Cardiac muscle cell (in vitro differentiated cells and primary cell): Measurements from ENCODE around the gene SENP3. TPM values are rescaled to one million over a fixed set of nuclear protein-coding genes. Genes with fewer than 3 reads are reported as not detected.

ENCODE experiments used
- DNase-seq, 2 donors: peaks; one replicate each; pipeline versions ENCODE4 v3.0.0 to v3.0.0-alpha.2; 2010 to 2017; ENCODE audit warnings: low read depth in 1 of 2, low spot score in 1 of 2
- H3K27ac ChIP-seq: fragments of 200-600 bp; sonication (generic); 2 replicates; pipeline ENCODE4 v1.5.1; 2016
- H3K27me3 ChIP-seq: fragments of 200-600 bp; sonication (generic); 2 replicates; pipeline ENCODE4 v1.6.0; 2016; ENCODE audit warnings: control low read depth
- H3K36me3 ChIP-seq: fragments of 200-600 bp; sonication (generic); 2 replicates; pipeline ENCODE4 v1.5.1; 2016; ENCODE audit warnings: control low read depth
- H3K4me1 ChIP-seq: fragments of 200-600 bp; sonication (generic); 2 replicates; pipeline ENCODE4 v1.8.1; 2017; ENCODE audit warnings: low read depth, mild to moderate bottlenecking, mixed run types
- H3K4me3 ChIP-seq: fragments of 200-600 bp; sonication (generic); 2 replicates; pipeline ENCODE4 v1.5.1; 2016; ENCODE audit warnings: mild to moderate bottlenecking
- H3K9me3 ChIP-seq: fragments of 200-600 bp; sonication (generic); 2 replicates; pipeline ENCODE4 v1.5.1; 2017; ENCODE audit warnings: low read depth, mild to moderate bottlenecking, control low read depth
- polyA plus RNA-seq: library from polyadenylated mRNA; unstranded; fragments of >200 nt; fragmentation: Nextera tagmentation; extraction: Ambion mirVana; gene quantifications from 2 replicates; pipeline ENCODE4 v1.2.1, GENCODE V29; 2016
- total RNA-seq: library from RNA; depleted of rRNA; stranded (reverse); fragments of >200 nt; gene quantifications from 2 replicates; pipeline ENCODE4 v1.2.3, GENCODE V29; 2016
- TF ChIP-seq, protein P1 (sequence below): IDR thresholded peaks from 2 replicates; pipeline ENCODE4 v1.5.1; 2012; ENCODE audit warnings: low read depth, mild to moderate bottlenecking, low read length

SENP3 gene
- total and polyA plus RNA-seq, 2 experiments from 2014 or later, result 45.0 to 78.9 TPM

DNA sequence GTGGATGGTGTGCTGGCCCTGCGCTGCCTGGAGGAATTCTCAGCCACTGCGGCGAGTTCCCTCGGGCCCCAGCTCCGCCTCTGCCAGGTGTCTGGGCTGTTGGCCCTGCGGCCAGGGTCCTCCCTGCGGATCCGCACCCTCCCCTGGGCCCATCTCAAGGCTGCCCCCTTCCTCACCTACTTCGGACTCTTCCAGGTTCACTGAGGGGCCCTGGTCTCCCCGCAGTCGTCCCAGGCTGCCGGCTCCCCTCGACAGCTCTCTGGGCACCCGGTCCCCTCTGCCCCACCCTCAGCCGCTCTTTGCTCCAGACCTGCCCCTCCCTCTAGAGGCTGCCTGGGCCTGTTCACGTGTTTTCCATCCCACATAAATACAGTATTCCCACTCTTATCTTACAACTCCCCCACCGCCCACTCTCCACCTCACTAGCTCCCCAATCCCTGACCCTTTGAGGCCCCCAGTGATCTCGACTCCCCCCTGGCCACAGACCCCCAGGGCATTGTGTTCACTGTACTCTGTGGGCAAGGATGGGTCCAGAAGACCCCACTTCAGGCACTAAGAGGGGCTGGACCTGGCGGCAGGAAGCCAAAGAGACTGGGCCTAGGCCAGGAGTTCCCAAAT lies 4.5 kb upstream of the SENP3 start:
- Histone ChIP-seq H3K27me3 (no peaks in the 10 kb centered on the region), H3K36me3 (no peaks in the 10 kb centered on the region), H3K4me1 (peaks cover 14% of the 10 kb centered on the region), H3K27ac (no peak overlapping the region), H3K9me3 (no peaks in the 10 kb centered on the region), H3K4me3 (no peak overlapping the region)
- TF ChIP-seq, protein P1, sequence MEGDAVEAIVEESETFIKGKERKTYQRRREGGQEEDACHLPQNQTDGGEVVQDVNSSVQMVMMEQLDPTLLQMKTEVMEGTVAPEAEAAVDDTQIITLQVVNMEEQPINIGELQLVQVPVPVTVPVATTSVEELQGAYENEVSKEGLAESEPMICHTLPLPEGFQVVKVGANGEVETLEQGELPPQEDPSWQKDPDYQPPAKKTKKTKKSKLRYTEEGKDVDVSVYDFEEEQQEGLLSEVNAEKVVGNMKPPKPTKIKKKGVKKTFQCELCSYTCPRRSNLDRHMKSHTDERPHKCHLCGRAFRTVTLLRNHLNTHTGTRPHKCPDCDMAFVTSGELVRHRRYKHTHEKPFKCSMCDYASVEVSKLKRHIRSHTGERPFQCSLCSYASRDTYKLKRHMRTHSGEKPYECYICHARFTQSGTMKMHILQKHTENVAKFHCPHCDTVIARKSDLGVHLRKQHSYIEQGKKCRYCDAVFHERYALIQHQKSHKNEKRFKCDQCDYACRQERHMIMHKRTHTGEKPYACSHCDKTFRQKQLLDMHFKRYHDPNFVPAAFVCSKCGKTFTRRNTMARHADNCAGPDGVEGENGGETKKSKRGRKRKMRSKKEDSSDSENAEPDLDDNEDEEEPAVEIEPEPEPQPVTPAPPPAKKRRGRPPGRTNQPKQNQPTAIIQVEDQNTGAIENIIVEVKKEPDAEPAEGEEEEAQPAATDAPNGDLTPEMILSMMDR, result no peak
- no peak for DNase-seq

DNA sequence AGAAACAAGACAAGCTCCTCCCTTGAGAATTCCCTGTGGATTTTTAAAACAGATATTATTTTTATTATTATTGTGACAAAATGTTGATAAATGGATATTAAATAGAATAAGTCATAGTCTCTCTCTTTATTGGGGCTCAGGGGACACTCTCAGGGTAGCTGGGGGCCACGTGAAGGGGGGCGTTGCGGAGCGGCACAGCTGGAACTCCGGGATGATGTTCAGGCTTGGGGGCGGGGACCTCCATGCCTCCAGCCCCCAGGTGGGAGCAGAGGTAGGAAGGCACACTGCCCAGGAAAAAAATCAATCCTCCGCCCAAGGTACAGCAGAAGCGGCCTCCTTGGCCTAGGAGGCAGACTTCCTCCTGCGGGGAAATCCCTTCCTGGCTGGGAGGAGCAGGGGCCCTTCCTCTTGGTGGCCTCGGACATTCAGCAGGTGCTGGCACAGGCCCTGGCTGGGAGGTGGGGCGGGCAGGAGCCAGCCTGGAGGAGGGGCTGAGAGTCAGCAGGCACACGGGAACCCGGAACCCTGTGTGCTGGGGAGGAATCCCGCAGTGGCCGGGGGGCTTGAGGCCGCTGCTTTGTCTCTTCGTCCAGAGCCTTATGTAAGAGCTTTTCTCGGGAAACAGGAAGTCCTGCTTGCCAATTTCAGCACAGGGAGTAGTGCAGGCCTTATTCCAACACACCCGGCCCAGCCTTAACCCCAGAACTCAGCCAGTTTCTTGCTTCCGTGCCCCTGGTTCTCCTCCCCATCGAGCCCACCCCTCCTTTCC lies 3.8 kb upstream of the SENP3 start:
- Histone ChIP-seq H3K4me1 (peaks cover 19% of the 10 kb centered on the region), H3K4me3 (no peak overlapping the region), H3K9me3 (no peaks in the 10 kb centered on the region), H3K27ac (peak overlapping the region; percentile 53), H3K27me3 (no peaks in the 10 kb centered on the region), H3K36me3 (no peaks in the 10 kb centered on the region)
- TF ChIP-seq, protein P1, result no peak
- peak; percentile 38 to 94 for DNase-seq

DNA sequence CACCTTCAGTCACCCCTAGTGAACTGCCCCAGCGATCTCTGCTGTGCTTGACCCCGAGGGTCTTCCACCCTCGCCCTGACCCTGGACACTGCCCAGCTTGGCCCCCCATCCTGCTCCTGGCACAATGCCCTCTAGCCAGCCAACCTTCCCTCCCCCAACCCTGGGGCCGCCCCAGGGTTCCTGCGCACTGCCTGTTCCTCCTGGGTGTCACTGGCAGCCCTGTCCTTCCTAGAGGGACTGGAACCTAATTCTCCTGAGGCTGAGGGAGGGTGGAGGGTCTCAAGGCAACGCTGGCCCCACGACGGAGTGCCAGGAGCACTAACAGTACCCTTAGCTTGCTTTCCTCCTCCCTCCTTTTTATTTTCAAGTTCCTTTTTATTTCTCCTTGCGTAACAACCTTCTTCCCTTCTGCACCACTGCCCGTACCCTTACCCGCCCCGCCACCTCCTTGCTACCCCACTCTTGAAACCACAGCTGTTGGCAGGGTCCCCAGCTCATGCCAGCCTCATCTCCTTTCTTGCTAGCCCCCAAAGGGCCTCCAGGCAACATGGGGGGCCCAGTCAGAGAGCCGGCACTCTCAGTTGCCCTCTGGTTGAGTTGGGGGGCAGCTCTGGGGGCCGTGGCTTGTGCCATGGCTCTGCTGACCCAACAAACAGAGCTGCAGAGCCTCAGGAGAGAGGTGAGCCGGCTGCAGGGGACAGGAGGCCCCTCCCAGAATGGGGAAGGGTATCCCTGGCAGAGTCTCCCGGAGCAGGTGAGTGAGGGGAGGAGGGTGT lies 3.0 kb upstream of the SENP3 start, which contains the start of gene TNFSF13:
TSS of gene TNFSF13 (plus strand) at position 207 of the 776 bp plus-strand sequence. CDS start at position 497, 290 bp downstream.
- H3K36me3 ChIP-seq, result peaks cover 5% of the 10 kb centered on the region
- peak within 1 kb of the TSS; percentile 53 for H3K27ac ChIP-seq
- TF ChIP-seq, protein P1, result no peak
- H3K4me1 ChIP-seq, result peaks cover 20% of the 10 kb centered on the region
- no peaks in the 10 kb centered on the region for H3K27me3 ChIP-seq
- H3K9me3 ChIP-seq, result no peaks in the 10 kb centered on the region
- H3K4me3 ChIP-seq, result no peak within 1 kb of the TSS
- no peak for DNase-seq

DNA sequence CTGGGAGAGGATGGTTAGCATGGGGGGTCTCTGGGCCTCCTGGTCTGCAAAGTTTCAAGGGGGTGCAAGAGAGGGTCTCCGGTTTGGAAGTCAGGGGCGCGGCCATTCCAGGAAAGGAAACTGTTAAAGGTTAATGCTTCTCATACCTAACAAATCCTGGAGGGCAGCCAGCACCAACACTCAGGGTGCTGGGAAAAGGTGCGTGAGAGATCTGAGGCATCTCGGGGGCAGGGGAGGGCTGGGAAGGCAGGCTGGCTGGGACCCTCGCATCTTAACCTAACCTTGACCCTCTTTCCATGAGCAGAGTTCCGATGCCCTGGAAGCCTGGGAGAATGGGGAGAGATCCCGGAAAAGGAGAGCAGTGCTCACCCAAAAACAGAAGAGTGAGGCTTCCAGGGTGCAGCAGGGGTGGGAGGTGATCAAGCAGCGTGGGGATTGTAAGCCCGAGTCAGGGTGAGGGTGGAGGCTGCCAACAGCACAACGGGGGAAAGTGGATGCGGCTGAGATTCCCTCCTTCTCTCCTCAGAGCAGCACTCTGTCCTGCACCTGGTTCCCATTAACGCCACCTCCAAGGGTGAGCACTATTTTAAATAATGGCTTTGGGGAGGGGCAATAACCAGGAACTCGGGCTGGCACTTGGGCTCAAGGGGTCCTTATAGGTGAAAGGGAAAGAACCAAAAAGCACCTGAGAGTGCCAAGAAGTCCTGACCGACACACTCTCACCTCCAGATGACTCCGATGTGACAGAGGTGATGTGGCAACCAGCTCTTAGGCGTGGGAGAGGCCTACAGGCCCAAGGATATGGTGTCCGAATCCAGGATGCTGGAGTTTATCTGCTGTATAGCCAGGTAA lies 2.2 kb upstream of the SENP3 start:
- H3K27me3 ChIP-seq, result no peaks in the 10 kb centered on the region
- no peak for DNase-seq
- H3K27ac ChIP-seq, result peak overlapping the region; percentile 82
- peaks cover 12% of the 10 kb centered on the region for H3K36me3 ChIP-seq
- H3K9me3 ChIP-seq, result no peaks in the 10 kb centered on the region
- H3K4me1 ChIP-seq, result peaks cover 20% of the 10 kb centered on the region
- no peak overlapping the region for H3K4me3 ChIP-seq
- TF ChIP-seq, protein P1, result no peak
